Activated naive CD8-positive, alpha-beta T cell treated with anti-CD3 and anti-CD28 coated beads for 36 hours (primary cell): ENCODE results near the gene GRIK4. TPM values are rescaled to one million over a fixed set of nuclear protein-coding genes. Genes with fewer than 3 reads are reported as not detected.

Experiments used
- DNase-seq: peaks from one replicate; pipeline ENCODE4 v3.0.0; 2021
- H3K27ac Mint-ChIP-seq: one replicate; pipeline ENCODE4 v1.8.0; 2022; ENCODE audit warnings: mild to moderate bottlenecking, moderate library complexity, mixed read lengths
- H3K27me3 Mint-ChIP-seq: one replicate; pipeline ENCODE4 v1.8.0; 2022; ENCODE audit warnings: mild to moderate bottlenecking, mixed read lengths
- H3K36me3 Mint-ChIP-seq: one replicate; pipeline ENCODE4 v1.8.0; 2021; ENCODE audit warnings: mild to moderate bottlenecking, mixed read lengths
- H3K4me1 Mint-ChIP-seq: one replicate; pipeline ENCODE4 v1.8.0; 2021; ENCODE audit warnings: mixed read lengths
- H3K4me3 Mint-ChIP-seq: one replicate; pipeline ENCODE4 v1.8.0; 2022; ENCODE audit warnings: mild to moderate bottlenecking, moderate library complexity, mixed read lengths
- H3K9me3 Mint-ChIP-seq: one replicate; pipeline ENCODE4 v1.8.0; 2022; ENCODE audit warnings: mixed read lengths
- total RNA-seq, 2 experiments: library from RNA; stranded (reverse); gene quantifications; one replicate each; pipeline ENCODE4 v1.2.3, GENCODE V29; 2021

Gene GRIK4
- total RNA-seq, 2 experiments from 2014 or later: 0.40 to 0.43 TPM

- DNase-seq: no peak
- Mint-ChIP-seq H3K27ac (no peak overlapping the region), H3K27me3 (peaks cover 23% of the 10 kb centered on the region), H3K9me3 (no peaks in the 10 kb centered on the region), H3K4me1 (no peaks in the 10 kb centered on the region), H3K36me3 (no peaks in the 10 kb centered on the region), H3K4me3 (no peak overlapping the region)
These were observed 466.0 kb downstream of the GRIK4 start for GRCh38 chr11:120977266-120978137.

- no peak overlapping the region for H3K27ac Mint-ChIP-seq
- no peaks in the 10 kb centered on the region for H3K36me3 Mint-ChIP-seq
- H3K4me3 Mint-ChIP-seq: no peak overlapping the region
- peaks cover 29% of the 10 kb centered on the region for H3K27me3 Mint-ChIP-seq
- no peaks in the 10 kb centered on the region for H3K4me1 Mint-ChIP-seq
- no peak for DNase-seq
- H3K9me3 Mint-ChIP-seq: no peaks in the 10 kb centered on the region
These were observed 467.2 kb downstream of the GRIK4 start for GRCh38 chr11:120978701-120979100.

- Mint-ChIP-seq H3K4me3 (peak overlapping the region; percentile 64), H3K27me3 (peaks cover 24% of the 10 kb centered on the region), H3K27ac (no peak overlapping the region), H3K9me3 (no peaks in the 10 kb centered on the region), H3K4me1 (peaks cover 3% of the 10 kb centered on the region), H3K36me3 (no peaks in the 10 kb centered on the region)
- peak; percentile 48 for DNase-seq
These were observed 474.4 kb downstream of the GRIK4 start for GRCh38 chr11:120985718-120986569.

GRCh38 chr11:120988603-120989002 lies 477.1 kb downstream of the GRIK4 start:
- Mint-ChIP-seq H3K4me1 (peaks cover 5% of the 10 kb centered on the region), H3K9me3 (no peaks in the 10 kb centered on the region), H3K4me3 (no peak overlapping the region), H3K27ac (no peak overlapping the region), H3K36me3 (no peaks in the 10 kb centered on the region), H3K27me3 (peaks cover 19% of the 10 kb centered on the region)
- DNase-seq: no peak

GRCh38 chr11:120991830-120992686 lies 480.5 kb downstream of the GRIK4 start:
- Mint-ChIP-seq H3K4me1 (peaks cover 8% of the 10 kb centered on the region), H3K36me3 (no peaks in the 10 kb centered on the region), H3K27me3 (peaks cover 9% of the 10 kb centered on the region), H3K9me3 (no peaks in the 10 kb centered on the region), H3K4me3 (no peak overlapping the region), H3K27ac (no peak overlapping the region)
- DNase-seq: no peak

GRCh38 chr11:120994091-120994859 lies 482.7 kb downstream of the GRIK4 start:
- Mint-ChIP-seq H3K27ac (peak overlapping the region; percentile 7), H3K36me3 (no peaks in the 10 kb centered on the region), H3K27me3 (peaks cover 15% of the 10 kb centered on the region), H3K4me1 (peaks cover 8% of the 10 kb centered on the region), H3K9me3 (no peaks in the 10 kb centered on the region), H3K4me3 (no peak overlapping the region)
- DNase-seq: no peak

GRCh38 chr11:120995184-120995583 lies 483.6 kb downstream of the GRIK4 start:
- Mint-ChIP-seq H3K4me3 (no peak overlapping the region), H3K27me3 (peaks cover 19% of the 10 kb centered on the region), H3K9me3 (no peaks in the 10 kb centered on the region), H3K4me1 (peaks cover 8% of the 10 kb centered on the region), H3K27ac (no peak overlapping the region), H3K36me3 (no peaks in the 10 kb centered on the region)
- DNase-seq: no peak

GRCh38 chr11:120996973-120997372 lies 485.4 kb downstream of the GRIK4 start:
- Mint-ChIP-seq H3K9me3 (no peaks in the 10 kb centered on the region), H3K27me3 (peaks cover 23% of the 10 kb centered on the region), H3K4me3 (no peak overlapping the region), H3K36me3 (no peaks in the 10 kb centered on the region), H3K27ac (no peak overlapping the region), H3K4me1 (peaks cover 5% of the 10 kb centered on the region)
- no peak for DNase-seq

- no peaks in the 10 kb centered on the region for H3K36me3 Mint-ChIP-seq
- peaks cover 5% of the 10 kb centered on the region for H3K4me1 Mint-ChIP-seq
- H3K27me3 Mint-ChIP-seq: peaks cover 28% of the 10 kb centered on the region
- H3K9me3 Mint-ChIP-seq: no peaks in the 10 kb centered on the region
- no peak for DNase-seq
- no peak overlapping the region for H3K27ac Mint-ChIP-seq
- H3K4me3 Mint-ChIP-seq: no peak overlapping the region
These were observed 487.0 kb downstream of the GRIK4 start for GRCh38 chr11:120998581-120998980.

- Mint-ChIP-seq H3K27ac (no peak overlapping the region), H3K9me3 (peaks cover 3% of the 10 kb centered on the region), H3K4me3 (no peak overlapping the region)
These were observed 492.8 kb downstream of the GRIK4 start for GRCh38 chr11:121004206-121004840.

GRCh38 chr11:121006922-121007321 lies 495.4 kb downstream of the GRIK4 start:
- no peak for DNase-seq
- Mint-ChIP-seq H3K27me3 (peaks cover 39% of the 10 kb centered on the region), H3K9me3 (peaks cover 3% of the 10 kb centered on the region), H3K4me1 (no peaks in the 10 kb centered on the region), H3K4me3 (no peak overlapping the region), H3K36me3 (no peaks in the 10 kb centered on the region), H3K27ac (no peak overlapping the region)

More at GRCh38 chr11:121004206-121004840, 492.8 kb downstream of the GRIK4 start:
- no peak for DNase-seq
- Mint-ChIP-seq H3K27me3 (peaks cover 40% of the 10 kb centered on the region), H3K36me3 (no peaks in the 10 kb centered on the region), H3K4me1 (no peaks in the 10 kb centered on the region)

GRCh38 chr11:121008551-121008950 lies 497.0 kb downstream of the GRIK4 start:
- H3K27ac Mint-ChIP-seq: no peak overlapping the region
- peaks cover 34% of the 10 kb centered on the region for H3K27me3 Mint-ChIP-seq
- no peaks in the 10 kb centered on the region for H3K4me1 Mint-ChIP-seq
- peaks cover 3% of the 10 kb centered on the region for H3K9me3 Mint-ChIP-seq
- DNase-seq: no peak
- no peaks in the 10 kb centered on the region for H3K36me3 Mint-ChIP-seq
- H3K4me3 Mint-ChIP-seq: no peak overlapping the region

- no peak overlapping the region for H3K27ac Mint-ChIP-seq
- H3K36me3 Mint-ChIP-seq: no peaks in the 10 kb centered on the region
- peaks cover 18% of the 10 kb centered on the region for H3K27me3 Mint-ChIP-seq
- no peaks in the 10 kb centered on the region for H3K9me3 Mint-ChIP-seq
- DNase-seq: no peak
- H3K4me3 Mint-ChIP-seq: no peak overlapping the region
- H3K4me1 Mint-ChIP-seq: no peaks in the 10 kb centered on the region
These were observed 500.5 kb downstream of the GRIK4 start for GRCh38 chr11:121012091-121012490.

GRCh38 chr11:121018746-121019145 lies 507.2 kb downstream of the GRIK4 start:
- H3K9me3 Mint-ChIP-seq: no peaks in the 10 kb centered on the region
- DNase-seq: no peak
- H3K4me1 Mint-ChIP-seq: peaks cover 1% of the 10 kb centered on the region
- H3K36me3 Mint-ChIP-seq: no peaks in the 10 kb centered on the region
- no peak overlapping the region for H3K4me3 Mint-ChIP-seq
- peaks cover 8% of the 10 kb centered on the region for H3K27me3 Mint-ChIP-seq
- no peak overlapping the region for H3K27ac Mint-ChIP-seq
